IMR-90 (cell line): ENCODE data around the gene PSME4.

Experiments used
- CEBPB ChIP-seq: IDR thresholded peaks from 2 replicates; pipeline ENCODE4 v1.6.1; 2012; ENCODE audit warnings: low read depth, low read length, improper control_type of control experiment
- CTCF ChIP-seq: conservative IDR thresholded peaks from 2 replicates; pipeline ENCODE4 v1.5.1; 2012; ENCODE audit warnings: mild to moderate bottlenecking, low read depth, low read length, improper control_type of control experiment
- MXI1 ChIP-seq: IDR thresholded peaks from 2 replicates; pipeline ENCODE4 v1.6.1; 2012; ENCODE audit warnings: low read depth, mild to moderate bottlenecking, low read length, moderate library complexity, borderline replicate concordance
- POLR2A ChIP-seq: IDR thresholded peaks from 2 replicates; pipeline ENCODE4 v1.6.1; 2012; ENCODE audit warnings: mild to moderate bottlenecking, low read depth, low read length
- RAD21 ChIP-seq: IDR thresholded peaks from 2 replicates; pipeline ENCODE4 v1.6.1; 2012; ENCODE audit warnings: low read length, improper control_type of control experiment
- SMC3 ChIP-seq: fragments of 150-350 bp; IDR thresholded peaks from 2 replicates; pipeline ENCODE4 v1.6.1; 2016; ENCODE audit warnings: low read depth, mild to moderate bottlenecking, antibody characterized with exemption, low read length, moderate library complexity

- no peak for TF ChIP-seq SMC3
- TF ChIP-seq POLR2A, result no peak
- no peak for TF ChIP-seq RAD21
- TF ChIP-seq CTCF, result no peak
- no peak for TF ChIP-seq MXI1
- no peak for TF ChIP-seq CEBPB
Observed at GRCh38 chr2:53964987-53965687, 5.7 kb downstream of the PSME4 start.
